GM19372 (cell line): Measurements from ENCODE around the gene TPST1.

Experiments
- ATAC-seq: cut with Tn5 transposase; IDR thresholded peaks from one replicate; pipeline ENCODE4 v1.9.1; 2021; ENCODE audit warnings: mild to moderate bottlenecking, low read depth, moderate library complexity; ENCODE audit not compliant: unreplicated experiment

The TPST1 gene

GRCh38 chr7:66279912-66280311 lies 74.8 kb downstream of the TPST1 start:
- ATAC-seq: no peak

- ATAC-seq: no peak
These were observed 76.8 kb downstream of the TPST1 start for GRCh38 chr7:66281678-66282590.

GRCh38 chr7:66282591-66282935 lies 77.4 kb downstream of the TPST1 start:
- ATAC-seq: no peak

DNA sequence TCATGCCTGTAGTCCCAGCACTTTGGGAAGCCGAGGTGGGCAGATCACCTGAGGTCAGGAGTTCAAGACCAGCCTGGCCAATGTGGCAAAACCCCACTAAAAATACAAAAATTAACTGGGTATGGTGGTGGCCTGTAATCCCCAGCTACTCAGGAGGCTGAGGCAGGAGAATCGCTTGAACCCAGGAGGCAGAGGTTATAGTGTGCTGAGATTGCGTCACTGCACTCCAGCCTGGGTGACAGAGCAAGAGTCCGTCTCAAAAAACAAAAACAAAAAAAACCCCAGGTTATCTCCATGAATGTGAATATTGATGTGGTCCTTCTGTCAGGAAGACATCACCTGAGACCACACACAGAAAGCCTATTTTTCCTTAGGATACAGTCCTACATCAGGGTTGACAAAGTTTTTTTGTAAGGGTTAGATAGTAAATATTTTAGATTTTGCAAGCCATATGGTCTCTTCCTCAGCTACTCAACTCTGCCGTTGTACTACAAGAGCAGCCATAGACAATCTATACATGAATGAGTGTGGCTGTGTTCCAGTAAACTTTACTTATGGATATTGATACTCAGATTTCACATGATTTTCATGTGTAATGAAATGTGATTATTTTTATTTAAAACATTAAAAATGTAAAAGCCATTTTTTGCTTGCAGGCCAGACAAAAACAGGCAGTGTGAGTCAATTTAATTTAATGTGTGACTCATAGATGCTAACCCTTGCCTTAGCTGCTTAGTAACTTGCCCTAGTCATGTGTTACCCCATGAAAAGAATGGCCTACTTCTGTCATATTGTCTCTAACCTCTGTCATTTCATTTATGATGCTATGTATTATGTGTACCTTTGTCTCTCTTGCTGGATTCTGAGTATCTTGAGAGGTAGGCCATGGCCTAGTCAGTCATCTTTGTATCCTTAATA lies 78.1 kb downstream of the TPST1 start:
- no peak for ATAC-seq

- ATAC-seq: no peak
These were observed 90.9 kb downstream of the TPST1 start for GRCh38 chr7:66296001-66296521.

DNA sequence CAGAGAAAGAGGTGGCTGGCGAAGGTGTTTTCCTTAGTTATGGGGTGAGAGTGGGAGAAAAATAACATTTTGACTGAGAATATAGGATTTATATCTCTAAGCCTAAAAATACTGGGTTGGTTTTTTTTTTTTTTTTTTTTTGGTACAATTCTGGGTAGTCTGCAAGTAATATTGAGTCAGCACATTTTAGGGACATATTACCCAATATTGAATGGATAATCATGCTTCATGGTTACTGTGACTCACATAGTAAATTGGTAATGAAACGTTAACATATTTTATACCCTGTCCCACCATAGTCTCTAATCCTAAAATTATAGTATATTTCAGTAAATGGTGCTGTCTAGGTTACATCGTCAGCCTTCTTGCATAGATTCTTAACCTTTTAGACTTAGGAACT lies 91.4 kb downstream of the TPST1 start:
- no peak for ATAC-seq

DNA sequence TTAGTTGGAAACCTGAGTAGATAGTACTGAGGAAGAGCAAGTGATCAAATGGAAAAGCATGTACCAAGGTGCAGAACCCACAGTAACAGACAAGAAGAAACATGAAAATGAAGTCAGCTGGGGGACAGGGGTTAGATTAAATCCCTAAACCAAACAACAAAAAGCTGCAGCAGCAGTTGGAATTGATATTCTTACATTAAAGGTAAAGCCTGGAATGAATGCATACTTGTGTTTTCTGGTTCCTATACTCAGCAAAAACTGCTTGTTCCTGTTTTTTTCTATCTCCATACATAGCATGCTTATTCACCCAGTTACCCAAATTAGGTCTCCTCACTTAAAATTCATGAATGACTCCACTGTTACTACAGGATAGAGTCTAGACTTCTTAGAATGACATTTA lies 92.4 kb downstream of the TPST1 start:
- no peak for ATAC-seq

DNA sequence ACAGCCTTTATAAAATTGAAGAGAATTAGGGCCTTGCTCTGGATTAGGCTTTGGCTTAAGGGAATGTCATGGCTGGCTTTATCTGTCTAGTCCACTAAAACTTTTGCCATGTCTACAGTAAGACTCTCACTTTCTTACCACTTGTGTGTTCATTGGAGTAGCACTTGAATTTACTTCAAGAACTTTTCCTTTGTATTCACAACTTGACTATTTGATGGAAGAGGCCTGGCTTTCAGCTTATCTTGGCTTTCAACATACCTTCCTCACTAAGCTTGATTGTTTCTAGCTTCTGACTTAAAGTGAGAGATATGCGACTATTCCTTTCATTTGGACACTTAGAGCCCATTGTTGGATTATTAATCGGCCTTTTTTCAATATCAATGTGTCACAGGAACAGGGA lies 96.1 kb downstream of the TPST1 start:
- no peak for ATAC-seq

- ATAC-seq: no peak
These were observed 96.6 kb downstream of the TPST1 start for GRCh38 chr7:66301737-66302136.

DNA sequence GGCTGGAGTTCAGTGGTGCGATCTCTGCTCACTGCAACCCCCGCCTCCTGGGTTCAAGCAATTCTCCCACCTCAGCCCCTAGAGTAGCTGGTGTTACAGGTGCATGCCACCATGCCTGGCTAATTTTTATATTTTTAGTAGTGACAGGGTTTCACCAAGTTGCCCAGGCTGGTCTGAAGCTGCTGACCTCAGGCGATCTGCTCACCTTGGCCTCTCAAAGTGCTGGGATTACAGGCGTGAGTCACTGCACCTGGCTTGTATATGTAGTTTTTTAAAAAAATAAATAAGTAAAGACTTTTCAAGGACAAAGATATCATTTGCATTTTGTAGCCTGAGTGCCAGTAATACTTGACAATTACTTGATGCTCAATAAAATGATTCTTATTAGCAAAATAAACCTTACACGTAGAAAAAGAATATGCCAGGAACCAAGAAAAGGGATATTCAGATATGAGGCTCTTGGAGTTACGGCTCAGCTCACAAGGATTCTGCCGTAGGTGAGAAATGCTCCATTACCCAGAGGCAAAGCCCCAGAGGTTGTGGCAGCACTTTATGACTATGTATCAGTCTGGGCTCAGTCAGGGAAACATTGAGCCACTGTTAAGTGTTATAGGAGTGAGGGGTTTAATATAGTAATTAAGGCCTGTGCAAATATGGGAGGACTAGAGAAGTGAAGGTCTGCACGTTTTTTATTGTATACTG lies 98.5 kb downstream of the TPST1 start:
- no peak for ATAC-seq

- no peak for ATAC-seq
These were observed 99.4 kb downstream of the TPST1 start for GRCh38 chr7:66304536-66304935.

DNA sequence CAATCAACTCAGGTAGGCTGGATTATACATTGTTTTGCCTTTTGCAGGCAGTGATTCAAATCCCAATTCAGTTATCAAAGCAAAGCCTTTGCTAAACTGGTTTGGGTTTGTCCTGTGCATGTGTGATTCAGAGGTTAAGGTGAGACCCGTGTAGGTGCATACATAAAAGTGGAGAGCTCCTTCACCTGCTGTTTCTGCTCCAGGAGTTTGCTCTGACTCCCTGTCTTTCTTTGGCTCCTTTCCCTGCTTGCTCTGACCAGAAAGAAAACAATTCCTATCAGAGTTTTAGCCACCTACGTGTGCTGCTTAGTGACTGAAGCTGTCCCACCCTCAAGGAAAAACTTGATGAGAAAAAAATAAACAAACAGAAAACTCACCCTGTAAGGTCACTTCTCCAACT lies 101.1 kb downstream of the TPST1 start:
- ATAC-seq: no peak

DNA sequence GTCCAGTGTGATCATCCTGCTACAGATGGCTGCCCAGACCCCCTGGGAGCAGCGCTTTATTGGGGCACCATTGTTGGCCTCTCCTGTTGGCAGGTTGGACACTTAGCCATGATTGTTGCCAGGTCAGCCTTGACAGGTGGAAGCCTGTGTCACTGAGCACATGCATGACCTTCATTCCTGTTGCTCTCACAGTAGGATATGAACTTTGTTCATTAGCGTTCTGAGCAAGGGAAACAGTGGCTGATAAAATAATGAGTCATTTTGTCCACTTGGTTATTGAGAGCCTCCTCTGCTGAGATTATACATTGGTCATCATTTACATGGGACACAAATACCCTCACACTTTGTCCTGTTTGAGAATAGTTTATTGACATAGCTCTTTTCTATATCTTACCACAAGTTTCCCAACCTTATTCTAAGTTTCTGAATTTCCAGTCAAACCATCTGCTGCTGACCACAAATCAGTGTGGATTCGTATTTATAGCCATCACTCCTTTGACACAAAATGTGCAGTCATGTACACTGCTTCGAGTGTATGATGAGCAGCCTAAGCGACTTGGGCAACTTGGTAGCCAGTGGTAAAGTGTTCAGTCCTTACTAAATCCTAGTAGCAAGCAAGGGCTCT lies 102.6 kb downstream of the TPST1 start:
- ATAC-seq: no peak

DNA sequence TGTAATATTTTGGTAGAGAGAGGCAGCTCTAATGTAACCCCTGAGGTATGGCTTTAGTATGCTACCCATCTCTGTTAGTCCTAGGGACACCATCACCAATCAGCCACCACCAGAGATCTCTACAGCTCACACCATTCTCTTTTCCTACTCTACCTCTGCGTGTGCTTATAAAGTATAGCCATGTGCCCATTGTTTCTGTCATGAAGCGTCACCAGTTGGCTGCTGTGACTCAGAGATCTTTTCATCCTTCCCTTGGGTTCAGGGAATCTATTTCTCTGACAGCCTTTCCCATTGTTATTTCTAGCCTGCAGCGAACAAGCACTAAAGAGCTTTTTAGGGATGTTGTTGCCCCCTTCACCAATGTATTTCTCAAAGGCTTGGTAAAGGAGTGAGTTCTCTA lies 103.3 kb downstream of the TPST1 start:
- no peak for ATAC-seq

DNA sequence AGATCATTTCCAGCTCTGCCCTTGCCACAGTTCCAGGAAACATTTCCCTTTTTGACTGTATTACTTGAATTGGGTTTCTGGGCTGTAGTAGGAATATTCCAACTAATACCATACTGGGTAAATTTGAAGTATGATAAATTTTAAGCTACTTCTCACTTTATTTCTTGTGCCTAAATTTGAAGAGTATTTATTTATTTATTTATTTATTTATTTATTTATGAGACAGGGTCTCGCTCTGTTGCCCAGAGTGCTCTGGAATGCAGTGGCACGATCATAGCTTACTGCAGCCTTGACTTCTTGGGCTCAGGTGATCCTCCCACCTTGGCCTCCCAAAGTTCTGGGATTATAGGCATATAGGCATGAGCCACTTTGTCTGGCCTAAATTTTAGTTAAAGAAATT lies 105.5 kb downstream of the TPST1 start:
- ATAC-seq: no peak

- ATAC-seq: no peak
These were observed 108.9 kb downstream of the TPST1 start for GRCh38 chr7:66313886-66314568.

GRCh38 chr7:66315192-66315591 lies 110.1 kb downstream of the TPST1 start:
- ATAC-seq: no peak

DNA sequence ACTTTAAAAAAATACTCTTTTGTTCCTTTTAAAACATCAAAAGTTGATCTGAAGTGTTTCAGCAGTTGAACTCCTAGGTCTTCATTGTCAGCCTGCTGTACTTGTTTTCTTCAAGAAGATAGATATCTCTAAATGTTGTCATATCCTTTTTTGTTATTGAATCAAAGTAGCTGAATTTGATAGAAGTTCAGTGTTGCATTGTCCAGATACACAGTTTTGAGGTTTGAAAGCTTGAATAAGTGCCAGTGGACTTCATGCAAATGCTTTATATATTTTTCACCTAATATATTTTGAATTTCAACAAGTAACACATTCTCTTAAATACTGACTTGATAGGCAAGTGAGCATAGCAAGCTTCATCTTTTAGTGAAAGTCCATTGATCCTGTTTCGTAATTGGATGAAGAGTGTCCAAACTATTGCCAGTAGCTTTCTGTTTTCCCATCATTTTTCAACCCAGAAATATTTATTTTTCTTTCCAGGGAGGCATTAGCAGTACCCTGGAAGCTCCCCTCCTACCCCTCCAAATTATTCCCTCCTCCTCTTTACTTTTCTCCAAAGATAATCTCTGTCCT lies 114.4 kb downstream of the TPST1 start:
- ATAC-seq: no peak

DNA sequence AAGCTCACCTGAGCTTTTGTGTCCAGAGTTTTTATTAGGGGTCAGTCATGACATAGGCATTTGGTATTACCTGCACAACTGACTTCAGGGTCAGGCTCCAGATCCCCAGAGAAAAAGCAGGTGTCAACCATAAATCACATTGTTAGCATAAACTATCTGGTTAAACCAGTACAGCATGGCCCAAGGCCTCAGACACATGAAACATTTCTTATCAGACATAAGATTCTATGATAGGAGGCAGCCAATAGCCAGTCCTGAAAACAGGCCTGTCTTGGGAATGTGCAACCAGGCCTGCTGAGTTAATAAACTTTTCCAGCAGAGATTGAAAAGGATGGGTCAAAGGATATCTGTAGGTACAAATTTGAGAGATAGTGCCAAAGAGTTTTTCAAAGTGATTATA lies 116.1 kb downstream of the TPST1 start:
- ATAC-seq: no peak
